Activated CD4-positive, alpha-beta T cell treated with anti-CD3 and anti-CD28 coated beads, Interleukin-2, amount 50 U/mL, for 48 hours (primary cell): ENCODE results near the gene HMX1.

Experiments used
- DNase-seq, 2 experiments: peaks; one replicate each; pipeline ENCODE4 v3.0.0-alpha.2; 2020

The HMX1 gene

DNA sequence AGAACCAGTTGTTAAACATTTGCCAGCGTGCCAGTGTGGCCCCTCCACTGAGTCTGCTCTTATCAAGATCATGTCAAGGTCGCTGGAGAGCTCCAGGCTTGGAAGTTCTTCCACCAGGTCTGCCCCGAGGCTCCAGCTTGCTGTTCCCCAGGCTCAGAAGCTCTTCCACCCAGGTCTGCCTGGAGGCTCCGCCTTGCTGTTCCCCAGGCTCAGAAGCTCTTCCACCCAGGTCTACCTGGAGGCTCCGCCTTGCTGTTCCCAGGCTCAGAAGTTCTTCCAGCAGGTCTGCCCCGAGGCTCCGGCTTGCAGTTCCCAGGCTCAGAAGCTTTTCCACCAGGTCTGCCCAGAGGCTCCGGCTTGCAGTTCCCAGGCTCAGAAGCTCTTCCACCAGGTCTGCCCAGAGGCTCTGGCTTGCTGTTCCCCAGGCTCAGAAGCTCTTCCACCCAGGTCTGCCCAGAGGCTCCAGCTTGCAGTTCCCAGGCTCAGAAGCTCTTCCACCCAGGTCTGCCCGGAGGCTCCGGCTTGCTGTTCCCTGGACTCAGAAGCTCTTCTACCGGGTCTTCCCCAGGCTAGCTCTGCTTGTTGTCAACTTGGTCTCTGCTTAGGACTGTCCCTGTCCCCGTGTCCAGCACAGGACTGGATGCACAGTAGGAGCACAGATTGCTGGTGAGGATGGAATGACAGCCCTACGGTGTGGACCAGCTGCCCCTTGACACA is 54.4 kb downstream of the HMX1 start:
- DNase-seq = no peak
